HG03354 (cell line): ENCODE results near the gene RUNX2.
"Not testable (repeated sequence)": the region's sequence is repeated elsewhere in the genome, so short reads cannot be mapped to it uniquely, and the experiment has no call there.

ENCODE experiments used
- ATAC-seq: cut with Tn5 transposase; IDR thresholded peaks from one replicate; pipeline ENCODE4 v1.9.1; 2021; ENCODE audit warnings: mild to moderate bottlenecking; ENCODE audit not compliant: unreplicated experiment, poor library complexity, severe bottlenecking

Gene RUNX2

GRCh38 chr6:45327956-45328522, at the start of gene RUNX2:
TSS of gene RUNX2 (plus strand) at chr6:45328330. CDS start at chr6:45328727, 397 bp downstream.
- ATAC-seq, result no peak

- no peak for ATAC-seq
These were observed 49.8 kb upstream of the RUNX2 start for GRCh38 chr6:45278367-45278766.

GRCh38 chr6:45286707-45287106, 41.4 kb upstream of the RUNX2 start:
- ATAC-seq, result not testable (repeated sequence)

GRCh38 chr6:45289751-45290514, 38.2 kb upstream of the RUNX2 start:
- ATAC-seq, result no peak

GRCh38 chr6:45293306-45293705, 34.8 kb upstream of the RUNX2 start:
- no peak for ATAC-seq

GRCh38 chr6:45294065-45294701, 33.9 kb upstream of the RUNX2 start:
- not testable (repeated sequence) for ATAC-seq

GRCh38 chr6:45297320-45297719, 30.8 kb upstream of the RUNX2 start:
- ATAC-seq, result no peak

GRCh38 chr6:45299096-45299581, 29.0 kb upstream of the RUNX2 start:
- ATAC-seq, result no peak

GRCh38 chr6:45300736-45301135, 27.4 kb upstream of the RUNX2 start:
- ATAC-seq, result no peak

- no peak for ATAC-seq
These were observed 26.6 kb upstream of the RUNX2 start for GRCh38 chr6:45301348-45302142.

GRCh38 chr6:45302832-45303231, 25.3 kb upstream of the RUNX2 start:
- ATAC-seq, result no peak

GRCh38 chr6:45305546-45305945, 22.6 kb upstream of the RUNX2 start:
- ATAC-seq, result no peak

- no peak for ATAC-seq
These were observed 17.9 kb upstream of the RUNX2 start for GRCh38 chr6:45310118-45310788.

- ATAC-seq, result no peak
These were observed 14.0 kb upstream of the RUNX2 start for GRCh38 chr6:45314146-45314545.

- no peak for ATAC-seq
These were observed 7.8 kb upstream of the RUNX2 start for GRCh38 chr6:45320349-45320748.

- no peak for ATAC-seq
These were observed 4.4 kb upstream of the RUNX2 start for GRCh38 chr6:45323656-45324224.

GRCh38 chr6:45326698-45327417, 1.3 kb upstream of the RUNX2 start:
- ATAC-seq, result no peak

GRCh38 chr6:45328523-45328922, 393 bp downstream of the RUNX2 start:
- no peak for ATAC-seq

- ATAC-seq, result no peak
These were observed 16.8 kb downstream of the RUNX2 start for GRCh38 chr6:45344900-45345299.
